ENCODE results near the gene GDNF. TPM values are rescaled to one million over a fixed set of nuclear protein-coding genes. Genes with fewer than 3 reads are reported as not detected.

GDNF gene
- total RNA-seq, 4 donors from 2014 or later = 0.81 to 6.4 (median 4.3) TPM

DNA sequence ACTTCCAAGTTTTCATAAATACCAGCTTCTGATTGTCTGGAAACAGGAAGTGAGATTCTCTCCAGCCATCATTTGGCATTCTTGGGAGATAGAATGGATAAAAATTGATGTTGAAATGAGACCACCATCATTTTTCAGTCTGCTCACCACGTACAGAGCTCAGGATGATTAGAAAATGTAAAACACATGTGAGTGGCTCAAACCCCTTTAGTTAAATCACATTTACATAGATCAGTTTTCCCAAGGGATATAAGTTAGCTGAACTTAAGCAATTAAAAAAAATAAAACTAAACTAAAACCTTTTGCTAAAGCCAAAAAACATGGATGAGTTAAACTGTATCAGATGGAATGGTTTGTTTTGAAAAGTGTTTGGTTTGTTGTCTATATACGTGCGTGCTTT lies 37.1 kb upstream of the GDNF start:
- Histone ChIP-seq H3K27ac (no peak overlapping the region), H3K4me1 (no peaks in the 10 kb centered on the region), H3K27me3 (no peaks in the 10 kb centered on the region), H3K4me3 (no peak overlapping the region), H3K9me3 (peaks cover 0 to 4% (median 0%) of the 10 kb centered on the region in 3 donors), H3K36me3 (no peaks in the 10 kb centered on the region)
- ATAC-seq = no peak
- 71 to 85% methylated on average over 2 to 3 of the region's 3 CpGs for WGBS, 2 donors (ENCODE audit: low coverage in 1 of 2)
- TF ChIP-seq CTCF (IDR thresholded peaks at IDR 0.05) = no peak
- TF ChIP-seq POLR2AphosphoS5 (IDR thresholded peaks at IDR 0.05) = no peak
- no peak for TF ChIP-seq EP300 (IDR thresholded peaks at IDR 0.05)
- TF ChIP-seq POLR2A (IDR thresholded peaks at IDR 0.05) = no peak

DNA sequence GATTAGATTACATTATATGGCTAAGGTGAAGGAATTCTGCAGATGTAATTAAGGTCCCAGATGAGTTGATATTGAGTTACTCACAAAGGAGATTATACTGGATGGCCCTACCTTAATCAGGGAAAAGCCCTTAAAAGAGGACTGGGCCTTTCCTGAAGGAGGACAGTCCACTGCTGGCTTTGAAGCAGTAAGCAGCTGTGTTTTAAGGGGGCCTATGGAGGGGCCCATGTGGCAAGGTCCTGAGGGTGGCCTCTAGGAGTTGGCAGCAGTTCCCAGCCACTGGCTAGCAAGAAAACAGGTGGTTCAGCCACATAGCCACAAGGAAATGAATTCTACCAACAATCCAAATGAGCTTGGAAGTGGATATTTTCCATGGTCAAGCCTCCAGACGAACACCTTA lies 36.4 kb upstream of the GDNF start:
- TF ChIP-seq POLR2A (IDR thresholded peaks at IDR 0.05) (no peak), POLR2AphosphoS5 (IDR thresholded peaks at IDR 0.05) (no peak), EP300 (IDR thresholded peaks at IDR 0.05) (no peak), CTCF (IDR thresholded peaks at IDR 0.05) (no peak)
- Histone ChIP-seq H3K27me3 (no peaks in the 10 kb centered on the region), H3K4me3 (no peak overlapping the region), H3K9me3 (peaks cover 0 to 4% (median 0%) of the 10 kb centered on the region in 3 donors), H3K4me1 (no peaks in the 10 kb centered on the region), H3K27ac (no peak overlapping the region), H3K36me3 (no peaks in the 10 kb centered on the region)
- ATAC-seq = no peak
- WGBS, 2 donors (ENCODE audit: low coverage in 1 of 2) = 78 to 89% methylated on average over 1 of the region's 1 CpG

- no peaks in the 10 kb centered on the region for H3K27me3 ChIP-seq
- WGBS, 2 donors (ENCODE audit: low coverage in 1 of 2) = 87 to 88% methylated on average over 6 of the region's 6 CpGs
- no peaks in the 10 kb centered on the region for H3K4me1 ChIP-seq
- no peak for ATAC-seq
- H3K27ac ChIP-seq = no peak overlapping the region
- no peak for TF ChIP-seq POLR2A (IDR thresholded peaks at IDR 0.05)
- no peak for TF ChIP-seq POLR2AphosphoS5 (IDR thresholded peaks at IDR 0.05)
- TF ChIP-seq CTCF (IDR thresholded peaks at IDR 0.05) = no peak
- TF ChIP-seq EP300 (IDR thresholded peaks at IDR 0.05) = no peak
- peaks cover 0 to 4% (median 0%) of the 10 kb centered on the region in 3 donors for H3K9me3 ChIP-seq
- no peak overlapping the region for H3K4me3 ChIP-seq
- no peaks in the 10 kb centered on the region for H3K36me3 ChIP-seq
Measured at GRCh38 chr5:37875051-37875787, 35.4 kb upstream of the GDNF start.

- no peaks in the 10 kb centered on the region for H3K27me3 ChIP-seq
- ATAC-seq = no peak
- no peak overlapping the region for H3K4me3 ChIP-seq
- H3K27ac ChIP-seq = no peak overlapping the region
- no peaks in the 10 kb centered on the region for H3K36me3 ChIP-seq
- peaks cover 0 to 4% (median 0%) of the 10 kb centered on the region in 3 donors for H3K9me3 ChIP-seq
- WGBS, 2 donors (ENCODE audit: low coverage in 1 of 2) = 91 to 100% methylated on average over 3 to 6 of the region's 7 CpGs
- no peaks in the 10 kb centered on the region for H3K4me1 ChIP-seq
- TF ChIP-seq EP300 (IDR thresholded peaks at IDR 0.05) = no peak
- TF ChIP-seq POLR2AphosphoS5 (IDR thresholded peaks at IDR 0.05) = no peak
- no peak for TF ChIP-seq POLR2A (IDR thresholded peaks at IDR 0.05)
- no peak for TF ChIP-seq CTCF (IDR thresholded peaks at IDR 0.05)
Measured at GRCh38 chr5:37873988-37874387, 34.1 kb upstream of the GDNF start.
